NT2/D1 (cell line): ENCODE data around the gene TTC34.

Experiments
- SUZ12 ChIP-seq: IDR thresholded peaks from 2 replicates; pipeline ENCODE4 v1.6.1; 2011; ENCODE audit not compliant: insufficient read length, insufficient read depth; ENCODE audit errors: extremely low read depth
- YY1 ChIP-seq: IDR thresholded peaks from 2 replicates; pipeline ENCODE4 v1.6.1; 2011; ENCODE audit not compliant: insufficient read length, insufficient read depth
- ZNF274 ChIP-seq: IDR thresholded peaks from 2 replicates; pipeline ENCODE4 v1.6.1; 2011; ENCODE audit warnings: mild to moderate bottlenecking, low read depth, low read length

GRCh38 chr1:2603521-2604155, 197.9 kb downstream of the TTC34 start:
- no peak for TF ChIP-seq ZNF274
- no peak for TF ChIP-seq YY1
- no peak for TF ChIP-seq SUZ12
